ENCODE results near the gene ERMN.
"Not testable (repeated sequence)": the region's sequence is repeated elsewhere in the genome, so short reads cannot be mapped to it uniquely, and the experiment has no call there.

ERMN gene

GRCh38 chr2:157325786-157326185 is at the start of gene ERMN:
ERMN (minus strand) TSS chr2:157325824; CDS start chr2:157325642, 182 bp downstream.
- DNase-seq: no peak

- DNase-seq: no peak
Measured at GRCh38 chr2:157375384-157375783, 49.8 kb upstream of the ERMN start.

- DNase-seq: not testable (repeated sequence)
Measured at GRCh38 chr2:157368508-157368907, 42.9 kb upstream of the ERMN start.

- no peak for DNase-seq
Measured at GRCh38 chr2:157367704-157368103, 42.1 kb upstream of the ERMN start.

GRCh38 chr2:157364257-157364974 is 38.8 kb upstream of the ERMN start:
- DNase-seq: no peak

GRCh38 chr2:157363612-157364101 is 38.0 kb upstream of the ERMN start:
- DNase-seq: no peak

GRCh38 chr2:157362627-157363026 is 37.0 kb upstream of the ERMN start:
- DNase-seq: no peak

- DNase-seq: no peak
Measured at GRCh38 chr2:157361526-157361925, 35.9 kb upstream of the ERMN start.

GRCh38 chr2:157359628-157360027 is 34.0 kb upstream of the ERMN start:
- no peak for DNase-seq

GRCh38 chr2:157355618-157356017 is 30.0 kb upstream of the ERMN start:
- DNase-seq: no peak

- DNase-seq: no peak
Measured at GRCh38 chr2:157349949-157350515, 24.4 kb upstream of the ERMN start.

GRCh38 chr2:157348291-157348921 is 22.8 kb upstream of the ERMN start:
- DNase-seq: no peak

GRCh38 chr2:157345647-157346389 is 20.2 kb upstream of the ERMN start:
- no peak for DNase-seq

- not testable (repeated sequence) for DNase-seq
Measured at GRCh38 chr2:157341381-157341780, 15.8 kb upstream of the ERMN start.

- DNase-seq: no peak
Measured at GRCh38 chr2:157339965-157340655, 14.5 kb upstream of the ERMN start.

- no peak for DNase-seq
Measured at GRCh38 chr2:157337978-157338377, 12.4 kb upstream of the ERMN start.

- no peak for DNase-seq
Measured at GRCh38 chr2:157336137-157337010, 10.8 kb upstream of the ERMN start.

GRCh38 chr2:157334797-157335196 is 9.2 kb upstream of the ERMN start:
- no peak for DNase-seq

GRCh38 chr2:157334335-157334734 is 8.7 kb upstream of the ERMN start:
- DNase-seq: no peak

GRCh38 chr2:157333304-157334047 is 7.9 kb upstream of the ERMN start:
- DNase-seq: no peak

GRCh38 chr2:157329524-157329923 is 3.9 kb upstream of the ERMN start:
- DNase-seq: no peak
